HS-27A (cell line): ENCODE measurements around the gene TNFRSF21.
"Not testable (repeated sequence)": the region's sequence is repeated elsewhere in the genome, so short reads cannot be mapped to it uniquely, and the experiment has no call there.

ENCODE experiments used
- DNase-seq: peaks from one replicate; pipeline ENCODE4 v3.0.0-alpha.2; 2012; ENCODE audit warnings: low read depth, missing footprints

Gene TNFRSF21

DNA sequence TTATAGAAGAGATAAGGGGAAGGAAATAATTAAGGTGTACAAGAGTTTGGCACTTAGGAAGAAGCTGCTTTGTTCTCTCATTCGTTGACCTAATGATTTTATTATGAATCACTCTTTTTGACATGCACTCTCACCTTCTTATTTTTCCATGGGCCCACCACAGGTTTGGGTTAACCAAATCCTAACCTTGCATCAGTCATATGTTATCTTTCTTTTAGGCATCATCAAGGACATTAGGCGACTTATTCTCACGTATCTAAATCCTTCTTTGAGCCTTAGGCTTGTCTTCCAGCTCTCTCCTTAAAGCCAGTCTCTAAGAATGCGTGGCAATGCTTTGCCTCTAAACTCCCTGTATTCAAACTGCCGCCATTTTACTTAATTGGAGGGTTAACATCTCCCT, 58.3 kb downstream of the TNFRSF21 start:
- DNase-seq = no peak

DNA sequence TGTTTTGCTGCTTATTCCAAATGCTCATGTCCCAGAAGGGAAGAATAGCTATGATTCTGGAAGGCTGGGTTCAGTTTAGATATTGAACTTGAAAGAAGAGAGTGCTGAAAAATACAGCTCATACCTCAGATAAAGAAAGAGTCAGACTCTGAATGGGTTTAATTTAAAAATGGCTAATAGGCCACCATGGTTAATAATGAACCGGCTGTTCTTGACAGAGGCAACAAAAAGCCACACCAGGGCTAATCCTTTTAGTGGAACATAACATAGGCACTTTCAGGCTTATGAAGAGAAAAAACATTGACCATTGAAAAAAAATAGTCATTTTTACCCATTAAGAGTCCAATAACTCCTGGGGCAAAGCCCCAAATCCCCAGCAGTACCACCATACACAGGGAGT, 59.4 kb downstream of the TNFRSF21 start:
- DNase-seq = no peak

DNA sequence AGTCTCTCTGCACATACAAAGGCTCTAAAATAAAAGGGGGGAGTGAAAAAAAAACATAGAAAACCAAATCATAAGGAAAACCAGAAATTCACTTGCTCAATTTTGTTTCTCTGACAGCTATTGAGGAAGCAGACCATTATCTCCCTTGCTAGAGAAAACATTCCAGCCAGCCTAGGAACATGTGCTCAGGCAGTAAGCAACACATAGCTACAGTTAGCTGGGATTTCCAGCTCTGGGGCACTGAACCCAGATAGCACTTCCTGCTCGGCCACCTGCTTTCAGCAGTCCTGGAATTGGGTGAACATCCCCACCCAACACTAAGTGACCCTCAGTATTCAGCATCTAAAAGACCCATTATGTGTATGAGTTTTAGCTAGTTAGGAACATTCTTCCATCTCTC, 61.3 kb downstream of the TNFRSF21 start:
- DNase-seq = no peak

DNA sequence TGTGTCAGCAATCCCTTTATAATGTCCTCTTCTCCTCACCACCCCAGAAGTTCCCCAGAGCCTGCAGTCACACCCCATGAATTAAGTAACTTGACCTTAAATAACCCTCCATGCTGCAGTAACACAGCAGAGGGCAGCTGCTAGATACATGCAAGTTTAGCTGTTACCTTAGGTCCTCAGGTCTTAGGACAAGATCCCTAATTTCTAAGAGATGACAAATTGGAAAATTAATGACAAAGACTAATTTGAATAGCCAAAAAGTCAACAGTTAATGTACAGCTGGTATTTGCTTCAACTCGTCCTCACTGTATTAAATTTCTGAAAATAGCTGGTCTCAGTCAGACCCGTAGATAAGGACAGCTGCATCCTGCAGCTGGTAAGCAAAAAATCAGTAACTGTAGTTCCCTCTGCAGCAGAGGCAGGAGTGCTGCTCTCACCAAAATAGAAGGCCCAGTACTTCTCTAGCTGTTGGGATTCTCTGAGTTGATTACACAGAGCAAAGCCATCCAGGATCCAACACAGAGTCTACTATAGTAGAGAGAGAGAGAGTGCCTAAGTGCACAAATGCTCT, 62.4 kb downstream of the TNFRSF21 start:
- no peak for DNase-seq

DNA sequence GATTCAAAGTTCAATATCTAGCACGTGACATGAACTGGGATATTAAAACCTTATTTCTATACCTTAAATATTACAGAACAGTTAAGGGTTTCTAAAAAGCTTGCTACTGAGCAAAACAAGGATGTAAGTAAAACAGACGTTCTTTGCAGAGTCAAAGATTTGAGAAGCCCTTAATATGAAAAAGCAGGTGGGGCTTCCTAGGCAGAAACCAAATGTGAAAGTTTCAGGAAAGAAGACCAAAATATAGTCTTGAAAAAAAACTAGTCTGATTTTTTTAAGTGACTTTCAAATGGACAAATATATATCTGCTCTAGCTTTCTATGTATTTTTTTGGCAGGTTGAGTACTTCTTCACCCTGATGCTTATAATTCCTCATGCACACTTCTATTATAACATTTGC, 63.2 kb downstream of the TNFRSF21 start:
- DNase-seq = no peak

DNA sequence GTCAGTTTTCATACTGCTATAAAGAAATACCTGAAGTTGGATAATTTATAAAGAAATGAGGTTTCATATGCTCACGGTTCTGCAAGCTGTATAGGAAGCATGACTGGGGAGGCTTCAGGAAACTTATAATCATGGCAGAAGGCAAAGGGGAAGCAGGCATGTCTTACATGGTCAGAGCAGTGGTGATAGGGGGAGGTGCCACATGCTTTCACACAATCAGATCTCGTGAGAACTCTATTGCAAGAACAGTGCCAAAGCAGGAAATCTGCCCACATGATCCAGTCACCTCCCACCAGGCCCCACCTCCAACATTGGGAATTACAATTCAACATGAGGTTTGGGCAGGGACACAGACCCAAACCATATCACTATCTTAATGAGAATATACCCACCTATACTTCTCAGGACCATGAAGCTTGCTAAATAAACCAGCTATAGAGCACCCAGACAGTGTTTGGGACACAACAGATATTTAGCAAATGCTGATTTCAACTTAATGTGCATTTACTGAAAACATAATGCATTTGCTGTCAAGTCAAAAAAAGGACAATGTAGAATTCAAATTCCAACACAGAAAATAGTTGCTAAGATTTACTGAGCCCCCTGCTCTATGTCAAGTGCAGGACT, 63.8 kb downstream of the TNFRSF21 start:
- DNase-seq = no peak

DNA sequence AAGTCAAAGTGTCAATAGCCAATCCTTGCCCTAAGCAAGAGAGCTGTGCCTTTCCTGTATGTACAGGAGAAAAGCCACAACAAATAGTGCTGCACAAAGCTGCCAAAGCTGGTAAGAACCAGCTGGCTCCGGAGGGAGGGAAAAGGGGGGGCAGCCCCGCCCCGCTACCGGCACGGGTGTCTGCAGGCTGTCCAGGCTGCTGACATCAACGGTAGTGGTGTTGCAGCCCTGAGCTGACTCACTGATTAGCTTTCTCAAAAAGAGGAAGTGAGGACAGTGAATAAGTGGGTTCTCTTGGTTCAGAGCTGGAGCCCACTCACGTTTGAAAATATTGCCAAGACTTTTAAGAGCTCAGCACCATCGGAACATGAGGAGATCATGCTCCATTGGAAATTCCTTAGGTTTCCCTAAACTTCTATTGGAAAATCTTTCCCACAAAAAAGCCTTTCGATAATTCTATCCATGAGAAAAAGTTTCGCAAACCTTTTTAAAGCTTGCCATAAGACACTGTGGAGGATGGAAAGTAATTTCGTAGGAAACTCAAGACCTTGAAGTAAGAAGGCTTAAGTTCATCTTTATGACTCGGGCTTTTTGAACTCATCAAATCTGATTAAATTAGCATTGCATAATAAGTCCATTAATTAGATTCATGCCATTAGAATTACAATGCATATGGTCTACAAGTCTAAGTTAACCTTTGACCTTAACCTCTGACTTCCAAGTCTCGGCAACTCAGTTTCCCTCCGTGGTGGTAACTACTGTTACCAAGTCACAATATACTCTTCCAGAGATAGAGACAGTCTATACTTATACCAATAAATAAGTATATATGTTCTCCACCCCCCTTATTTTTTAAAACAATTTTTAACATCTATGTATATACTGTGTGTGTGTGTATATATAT, 67.0 kb downstream of the TNFRSF21 start:
- DNase-seq = no peak

DNA sequence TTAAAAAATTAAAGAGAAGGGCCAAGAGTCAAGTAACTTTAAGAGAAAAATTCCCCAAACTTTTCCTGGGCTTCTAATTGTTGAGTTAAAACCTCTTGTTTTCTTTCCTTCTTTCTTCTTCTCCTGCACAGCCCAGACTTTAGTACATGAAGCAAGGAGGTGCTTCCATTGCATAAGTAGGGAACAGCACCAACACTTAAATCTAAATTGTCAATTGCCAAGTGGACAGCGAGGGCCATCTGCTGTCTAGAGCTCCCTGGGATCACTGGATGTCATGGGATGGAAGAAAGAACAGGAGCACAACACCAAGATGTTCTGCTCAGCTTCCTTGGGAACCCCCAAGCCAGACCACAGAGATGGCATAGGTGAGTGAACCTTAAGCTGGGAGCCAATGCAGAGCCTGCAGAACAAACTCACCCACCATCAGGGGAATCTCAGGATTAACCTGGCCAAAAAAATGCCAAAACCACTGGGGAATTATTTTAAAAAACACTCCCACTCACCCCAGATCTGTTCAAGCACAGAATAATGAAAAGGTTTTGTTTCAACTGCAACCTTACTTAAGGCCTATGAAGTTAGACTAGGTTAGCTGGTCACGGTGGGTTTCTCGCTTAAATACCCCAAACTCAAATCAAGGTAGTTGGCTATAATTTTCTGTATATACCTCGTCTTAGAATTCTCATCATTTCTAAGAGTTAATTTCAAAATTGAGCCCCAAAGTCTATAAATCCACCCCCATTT, 67.8 kb downstream of the TNFRSF21 start:
- DNase-seq = no peak

DNA sequence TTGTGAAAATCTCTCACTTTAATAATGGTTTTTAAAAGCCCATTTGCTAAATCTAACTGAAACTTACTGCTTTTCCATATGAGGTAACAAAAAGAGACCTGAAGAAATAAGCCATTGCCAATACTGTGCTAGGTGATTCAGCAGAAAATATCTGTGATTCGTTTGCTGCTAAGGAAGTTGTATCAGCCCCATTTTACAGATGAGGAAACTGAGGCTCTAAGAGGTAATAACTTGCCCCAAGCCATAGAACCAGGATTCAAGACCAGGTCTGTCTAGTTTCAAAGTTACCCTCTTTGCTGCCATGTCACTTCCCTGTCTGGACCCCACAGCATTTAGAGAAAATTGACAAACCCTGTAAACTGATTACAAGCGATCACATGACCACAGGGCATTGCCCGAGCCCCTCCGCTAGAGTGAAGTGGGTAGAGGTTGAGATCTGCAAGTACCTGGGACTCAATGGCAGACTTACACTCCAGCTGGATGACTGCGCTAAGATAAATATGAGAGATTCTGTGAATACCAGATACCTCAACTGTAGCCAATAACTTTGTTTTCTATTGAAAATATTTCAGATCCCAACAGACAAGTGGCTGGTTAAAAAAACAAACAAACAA, 69.3 kb downstream of the TNFRSF21 start:
- no peak for DNase-seq

DNA sequence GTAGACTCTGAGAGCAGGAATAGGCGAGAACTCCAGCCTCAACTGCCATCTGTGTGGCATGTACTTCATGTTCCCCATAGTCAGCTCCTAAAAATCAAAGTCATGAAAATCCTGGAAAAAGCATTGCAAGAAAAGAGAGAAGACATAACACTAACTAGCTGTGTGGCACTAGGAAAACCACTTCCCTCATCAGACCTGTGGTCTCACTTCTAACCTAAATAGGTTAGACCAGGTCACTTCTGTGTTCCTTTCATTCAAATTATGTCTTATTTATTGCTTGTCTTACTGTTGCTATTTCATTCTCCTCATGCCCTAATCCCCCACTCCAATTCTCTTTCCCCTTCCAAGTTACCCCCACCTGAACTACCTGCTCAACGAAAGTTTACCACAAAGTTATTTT, 70.2 kb downstream of the TNFRSF21 start:
- DNase-seq = no peak

DNA sequence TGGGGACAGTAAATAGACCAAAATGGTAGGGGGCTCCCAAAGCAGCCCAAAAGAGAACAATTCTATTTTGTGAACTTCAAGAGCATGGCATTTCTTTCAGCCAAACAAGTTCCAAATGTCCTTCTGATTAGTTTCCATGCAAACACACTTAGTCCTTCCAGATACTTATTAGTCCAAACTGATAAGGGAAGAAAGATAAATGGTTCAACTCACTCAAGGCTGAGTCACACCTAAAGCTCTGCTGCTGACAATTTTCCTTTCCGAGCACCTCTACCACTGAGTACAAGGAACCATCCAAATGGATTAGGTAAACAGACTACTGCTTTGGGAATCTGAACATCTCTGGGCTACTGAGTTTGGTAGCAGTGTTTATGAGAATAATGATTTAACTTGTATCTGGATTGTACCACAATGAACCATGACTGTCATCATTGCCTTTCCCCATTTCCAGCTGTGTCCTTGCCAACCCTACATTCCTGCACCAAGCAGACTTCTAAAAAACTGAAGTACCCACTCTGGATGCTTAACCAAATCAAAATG, 71.2 kb downstream of the TNFRSF21 start:
- DNase-seq = no peak

DNA sequence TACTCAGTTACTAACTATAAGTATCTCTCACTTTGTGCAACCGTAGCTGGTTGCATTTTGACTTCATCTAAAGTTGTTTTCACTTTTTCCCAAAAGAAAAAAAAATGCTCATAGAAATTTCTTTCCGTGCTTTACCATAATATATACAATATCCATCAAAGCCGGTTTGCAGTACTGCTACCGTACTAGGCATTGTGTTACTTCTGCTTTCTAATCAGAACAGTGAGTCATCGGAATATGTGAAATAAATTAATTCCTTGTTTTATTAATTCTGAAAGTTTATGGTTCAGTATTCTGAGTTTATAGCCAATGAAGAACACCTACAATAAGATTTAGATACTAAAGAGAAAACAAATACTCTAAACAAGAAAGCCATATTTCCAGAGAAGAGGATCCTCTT, 72.5 kb downstream of the TNFRSF21 start:
- DNase-seq = no peak

DNA sequence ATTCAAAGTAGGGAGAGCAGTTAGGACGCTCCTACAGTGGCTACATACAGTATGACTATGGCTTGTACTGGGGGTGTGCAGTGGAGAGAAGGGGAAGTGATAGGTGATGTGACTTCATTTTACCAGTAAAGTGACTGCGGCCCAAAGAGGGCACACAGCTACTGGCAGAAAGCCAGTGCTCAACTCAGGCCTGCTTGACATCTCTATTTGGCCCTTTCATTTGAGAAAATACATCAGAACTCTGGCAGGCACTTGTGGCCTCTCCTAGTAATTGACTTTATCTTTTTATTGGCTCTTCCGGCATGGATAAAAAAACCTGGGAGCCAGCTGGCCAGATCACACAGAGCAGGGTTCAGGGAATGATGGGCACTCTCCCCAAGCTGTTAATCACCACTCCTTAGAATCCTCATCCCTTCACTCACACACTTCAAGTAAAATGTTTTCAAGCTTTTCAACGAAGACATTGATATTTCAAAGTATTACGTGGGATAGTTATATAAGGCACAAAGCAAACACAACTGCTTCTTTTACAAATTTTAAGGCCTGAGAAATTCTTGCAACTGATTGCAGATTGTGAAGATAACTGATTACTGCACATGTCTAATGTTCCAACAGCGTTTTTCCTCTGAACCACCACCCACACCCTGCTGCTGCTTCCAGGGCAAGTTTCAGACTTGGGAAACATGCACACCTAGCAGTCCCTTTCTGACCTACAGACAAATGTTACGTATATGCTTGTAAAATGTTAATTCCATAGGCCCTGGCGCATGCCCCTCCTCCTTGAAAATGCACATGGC, 73.5 kb downstream of the TNFRSF21 start:
- DNase-seq = no peak

DNA sequence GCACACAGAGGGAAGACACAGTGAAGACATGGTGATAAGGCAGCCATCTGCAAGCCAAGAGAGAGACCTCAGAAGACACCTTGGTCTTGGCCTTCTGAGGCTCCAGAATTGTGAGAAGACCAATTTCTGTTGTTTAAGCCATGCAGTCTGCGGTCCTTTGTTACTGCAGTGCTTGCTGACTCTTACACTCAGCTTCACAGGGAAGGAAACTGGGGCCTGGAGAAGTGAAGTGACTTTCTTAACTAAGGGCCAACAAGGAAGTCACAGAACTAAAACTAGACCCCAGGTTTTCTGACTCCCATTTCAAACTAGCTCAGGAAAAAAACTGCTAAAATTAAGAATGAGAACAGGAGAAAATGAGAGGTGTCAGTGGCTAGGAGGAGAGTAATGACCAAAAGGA, 74.3 kb downstream of the TNFRSF21 start:
- DNase-seq = no peak

DNA sequence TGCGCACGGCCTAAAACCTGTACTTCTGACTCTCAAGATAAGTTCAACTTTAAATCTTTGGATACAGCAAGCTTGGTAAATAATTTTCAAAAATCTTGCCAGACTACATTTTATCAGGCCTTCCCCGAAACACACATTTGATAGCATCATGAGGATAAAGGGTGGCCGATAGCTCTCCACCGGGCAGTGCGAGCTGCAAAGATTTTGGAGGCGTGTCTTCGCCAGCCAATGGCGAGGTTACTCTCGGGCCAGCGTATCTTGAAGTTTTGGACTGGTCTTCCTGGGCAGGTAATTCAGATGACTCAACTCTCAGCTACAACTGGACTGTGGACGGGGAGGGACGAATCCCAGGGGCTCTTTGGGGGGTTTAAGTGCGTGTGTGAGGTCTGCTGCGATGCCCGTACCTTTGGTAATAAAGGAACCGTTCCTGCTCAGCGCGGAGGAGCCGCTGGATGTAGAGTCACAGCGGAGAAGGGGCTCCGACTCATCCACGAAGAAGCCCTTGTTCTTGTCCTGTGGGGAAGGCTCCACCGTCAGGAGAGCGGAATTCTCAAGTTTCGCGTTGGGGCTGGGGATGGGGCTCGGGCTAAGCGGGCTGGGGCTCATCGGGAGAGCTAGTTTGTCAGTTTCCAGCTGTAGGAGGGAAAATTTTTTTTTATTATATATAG, 75.3 kb downstream of the TNFRSF21 start:
- no peak for DNase-seq

DNA sequence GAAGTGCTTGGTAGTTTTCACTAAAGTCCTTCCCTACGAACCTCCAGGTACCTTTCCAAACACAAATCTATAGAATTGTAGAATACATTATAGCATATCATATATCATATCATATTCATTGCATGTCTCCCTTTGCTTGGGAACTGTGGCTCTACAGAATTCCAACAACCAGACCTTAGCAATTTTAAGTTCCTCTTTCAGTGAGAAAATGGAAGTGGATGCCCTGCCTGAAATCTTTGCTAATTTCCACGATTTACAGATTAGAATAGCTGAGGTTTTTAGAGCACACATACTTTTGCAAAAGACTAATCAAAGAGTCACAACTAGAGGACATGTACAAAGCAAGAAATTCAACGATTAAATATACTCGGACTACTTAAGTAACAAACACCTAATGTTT, 78.6 kb downstream of the TNFRSF21 start:
- no peak for DNase-seq

DNA sequence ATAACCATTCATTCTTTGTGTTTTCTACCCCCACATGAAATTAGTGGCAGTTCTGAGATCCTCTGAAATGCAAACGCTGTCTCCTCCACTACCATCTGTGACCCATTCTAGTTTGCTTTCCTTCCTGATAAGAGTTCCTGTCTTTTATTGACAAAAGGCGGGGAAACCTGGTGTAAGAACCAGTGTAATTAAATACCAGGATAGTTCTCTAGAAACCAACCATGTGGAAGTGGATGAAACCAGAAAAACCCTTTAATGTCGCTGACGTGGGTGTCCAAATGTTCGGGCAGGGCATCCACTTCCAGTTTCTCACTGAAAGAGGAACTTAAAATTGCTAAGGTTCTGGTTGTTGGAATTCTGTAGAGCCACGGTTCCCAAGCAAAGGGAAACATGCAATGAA, 79.1 kb downstream of the TNFRSF21 start:
- no peak for DNase-seq

DNA sequence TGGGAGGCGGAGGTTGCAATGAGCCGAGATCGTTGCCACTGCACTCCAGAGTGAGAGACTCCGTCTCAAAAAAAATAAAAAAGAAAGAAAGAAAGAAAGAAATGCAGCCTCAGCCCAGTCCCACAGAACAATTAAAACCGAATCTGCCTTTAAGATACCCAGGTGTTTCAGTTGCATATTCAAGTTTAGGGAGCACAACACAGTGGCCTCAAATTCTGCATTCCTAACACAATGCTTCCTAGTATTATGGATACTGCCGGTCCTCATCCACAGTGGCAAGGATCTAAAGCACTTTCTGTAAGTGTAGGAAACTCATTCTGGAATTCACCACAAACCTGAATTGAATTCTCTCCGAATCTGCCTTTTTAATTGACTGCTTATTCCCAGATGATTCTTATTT, 80.5 kb downstream of the TNFRSF21 start:
- no peak for DNase-seq

DNA sequence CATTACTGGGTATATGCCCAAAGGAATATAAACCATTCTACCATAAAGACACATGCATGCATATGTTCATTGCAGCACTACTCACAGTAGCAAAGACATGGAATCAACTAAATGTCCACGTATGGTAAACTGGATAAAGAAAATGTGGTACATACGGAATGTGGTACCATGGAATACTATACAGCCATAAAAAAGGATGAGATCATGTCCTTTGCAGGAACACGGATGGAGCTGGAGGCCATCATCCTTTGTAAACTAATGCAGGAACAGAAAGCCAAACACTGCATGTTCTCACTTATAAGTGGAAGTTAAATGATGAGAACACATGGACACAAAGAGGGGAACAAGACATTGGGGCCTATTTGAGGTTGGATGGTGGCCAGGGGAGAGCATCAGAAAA, 81.6 kb downstream of the TNFRSF21 start:
- not testable (repeated sequence) for DNase-seq

DNA sequence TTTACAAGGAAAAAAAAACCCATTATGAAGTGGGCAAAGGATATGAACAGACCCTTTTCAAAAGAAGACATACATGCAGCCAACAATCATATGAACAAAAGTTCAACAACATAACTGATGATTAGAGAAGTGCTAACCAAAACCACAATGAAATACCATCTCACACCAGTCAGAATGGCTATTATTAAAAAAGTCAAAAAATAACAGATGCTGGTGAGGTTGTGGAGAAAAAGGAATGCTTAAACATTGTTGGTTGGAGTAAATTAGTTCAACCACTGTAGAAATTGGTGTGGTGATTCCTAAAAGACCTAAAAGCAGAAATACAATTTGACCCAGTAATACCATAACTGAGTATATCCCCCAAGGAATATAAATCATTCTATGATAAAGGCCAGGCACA, 86.5 kb downstream of the TNFRSF21 start:
- DNase-seq = not testable (repeated sequence)

DNA sequence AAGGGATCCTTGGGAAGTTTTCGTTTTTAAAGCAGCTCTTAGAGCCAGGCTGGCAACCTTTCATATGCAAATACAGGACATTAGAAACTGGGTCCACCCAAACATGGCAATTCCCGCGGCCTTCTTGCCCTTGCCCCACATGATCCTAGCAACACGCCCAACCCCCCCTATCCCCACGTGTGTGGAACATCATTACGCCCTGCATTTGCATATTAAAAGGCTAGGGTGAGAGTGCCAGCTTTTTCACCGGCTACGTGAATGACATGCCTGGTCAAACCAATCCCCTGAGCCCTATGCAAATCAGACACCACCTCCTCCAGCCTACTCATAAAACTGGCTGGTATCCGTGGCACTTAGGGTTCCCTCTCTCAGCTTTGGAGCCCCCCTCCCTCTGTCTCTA, 88.1 kb downstream of the TNFRSF21 start:
- no peak for DNase-seq
